ENCODE measurements around the gene ARPC2. TPM values are rescaled to one million over a fixed set of nuclear protein-coding genes. Genes with fewer than 3 reads are reported as not detected.

Gene ARPC2
- total RNA-seq, 1 experiment from 2014 or later: 273 TPM

GRCh38 chr2:218184331-218184730 is 32.7 kb upstream of the ARPC2 start:
- Histone ChIP-seq H3K4me1 (replicated peaks; ENCODE audit: insufficient read depth) (no peaks in the 10 kb centered on the region; the same call in 1 of the 2 replicates), H3K36me3 (ENCODE audit: low read depth) (no peaks in the 10 kb centered on the region)
- intact Hi-C loops (cut with micrococcal nuclease; ENCODE audit: unreplicated experiment): loop anchor here (10.0 kb wide), 1 partner anchor 280 kb away; no protein-coding TSS in a partner anchor

GRCh38 chr2:218186355-218186766 is 30.6 kb upstream of the ARPC2 start:
- Histone ChIP-seq H3K27me3 (ENCODE audit: insufficient read depth, low read depth) (0 out of 2 replicates have a peak, but pooled peaks cover 6% of the 10 kb centered on the region), H3K27ac (no peak overlapping the region), H2AFZ (peak overlapping the region; percentile 70), H3K9me3 (ENCODE audit: insufficient read depth, low read depth) (no peaks in the 10 kb centered on the region), H3K79me2 (ENCODE audit: low read depth) (no peaks in the 10 kb centered on the region), H3F3A (ENCODE audit: insufficient read depth, low read depth) (no peaks in the 10 kb centered on the region), H4K20me1 (ENCODE audit: insufficient read depth) (no peaks in the 10 kb centered on the region), H3K4me3 (no peak overlapping the region), H3K4me2 (peak overlapping the region; percentile 46), H3K4me1 (replicated peaks; ENCODE audit: insufficient read depth) (no peaks in the 10 kb centered on the region; the same call in 1 of the 2 replicates), H3K9me2 (ENCODE audit: insufficient read depth) (no peaks in the 10 kb centered on the region), H3K36me3 (ENCODE audit: low read depth) (no peaks in the 10 kb centered on the region)
- TF ChIP-seq EZH2 (IDR thresholded peaks at IDR 0.05; ENCODE audit: low read depth) (no peak), CTCF (conservative IDR thresholded peaks at IDR 0.05) (peak; percentile 87)
- ChIA-PET POLR2A (ENCODE audit: unreplicated experiment) (no interaction called here), CTCF (no interaction called here)
- BruUV-seq (replicated peaks): no TSS peak
- intact Hi-C loops (cut with micrococcal nuclease; ENCODE audit: unreplicated experiment): loop anchor here (1.0 to 10.0 kb wide), 6 partner anchors 71 to 461 kb away; partner anchors contain the start of genes AAMP and PNKD
- DNase-seq: peak; percentile 56 to 72

More at GRCh38 chr2:218184331-218184730, 32.7 kb upstream of the ARPC2 start:
- Histone ChIP-seq H3K9me2 (ENCODE audit: insufficient read depth) (no peaks in the 10 kb centered on the region), H3K79me2 (ENCODE audit: low read depth) (no peaks in the 10 kb centered on the region), H2AFZ (no peak overlapping the region), H3F3A (ENCODE audit: insufficient read depth, low read depth) (no peaks in the 10 kb centered on the region), H3K9me3 (ENCODE audit: insufficient read depth, low read depth) (no peaks in the 10 kb centered on the region), H3K27me3 (ENCODE audit: insufficient read depth, low read depth) (peaks cover 13% of the 10 kb centered on the region; the same call in 1 of the 2 replicates), H3K27ac (no peak overlapping the region), H3K4me3 (no peak overlapping the region), H4K20me1 (ENCODE audit: insufficient read depth) (no peaks in the 10 kb centered on the region), H3K4me2 (no peak overlapping the region)
- DNase-seq: no peak
- no peak for TF ChIP-seq EZH2 (IDR thresholded peaks at IDR 0.05; ENCODE audit: low read depth)
- no peak for TF ChIP-seq CTCF (conservative IDR thresholded peaks at IDR 0.05)
- CTCF ChIA-PET: no interaction called here
- POLR2A ChIA-PET (ENCODE audit: unreplicated experiment): interaction anchor here (0.6 kb wide), 1 partner anchor 117 kb away, joined by 3 read pairs; no protein-coding TSS in a partner anchor
- BruUV-seq (replicated peaks): no TSS peak

- Histone ChIP-seq H3K9me3 (ENCODE audit: insufficient read depth, low read depth) (no peaks in the 10 kb centered on the region), H3K9me2 (ENCODE audit: insufficient read depth) (no peaks in the 10 kb centered on the region), H3K27me3 (ENCODE audit: insufficient read depth, low read depth) (0 out of 2 replicates have a peak, but pooled peaks cover 6% of the 10 kb centered on the region), H3K4me2 (peak overlapping the region; percentile 46; the same call in 1 of the 2 replicates), H3F3A (ENCODE audit: insufficient read depth, low read depth) (no peaks in the 10 kb centered on the region), H3K36me3 (ENCODE audit: low read depth) (no peaks in the 10 kb centered on the region), H3K27ac (no peak overlapping the region), H4K20me1 (ENCODE audit: insufficient read depth) (no peaks in the 10 kb centered on the region), H3K4me3 (no peak overlapping the region), H2AFZ (peak overlapping the region; percentile 70), H3K79me2 (ENCODE audit: low read depth) (no peaks in the 10 kb centered on the region), H3K4me1 (replicated peaks; ENCODE audit: insufficient read depth) (no peaks in the 10 kb centered on the region; the same call in 1 of the 2 replicates)
- no TSS peak for BruUV-seq (replicated peaks)
- TF ChIP-seq EZH2 (IDR thresholded peaks at IDR 0.05; ENCODE audit: low read depth) (no peak), CTCF (conservative IDR thresholded peaks at IDR 0.05) (no peak)
- intact Hi-C loops (cut with micrococcal nuclease; ENCODE audit: unreplicated experiment): loop anchor here (1.0 to 10.0 kb wide), 6 partner anchors 70 to 460 kb away; partner anchors contain the start of genes AAMP and PNKD
- CTCF ChIA-PET: interaction anchor here (0.5 kb wide), 1 partner anchor 22 kb away, joined by 4 read pairs; no protein-coding TSS in a partner anchor
- DNase-seq: no peak
- POLR2A ChIA-PET (ENCODE audit: unreplicated experiment): no interaction called here
Observed at GRCh38 chr2:218186876-218187275, 30.1 kb upstream of the ARPC2 start.
